Endothelial cell of umbilical vein (primary cell): ENCODE results near the gene SLC4A11. TPM values are rescaled to one million over a fixed set of nuclear protein-coding genes. Genes with fewer than 3 reads are reported as not detected.

Experiments
- BruUV-seq: library from RNA; stranded (reverse); fragments of 400-500 nt; replicated peaks from 2 replicates; lab custom pipeline; 2021; lab: Mats Ljungman, UMichigan
- CTCF ChIA-PET: fragments of 300-600, 350-600 bp; sonication (Branson Sonifier 250); formaldehyde crosslinking; loops from one replicate; lab custom pipeline; 2021; ENCODE audit warnings: antibody characterized with exemption, inconsistent platforms; lab: Charles Lee
- POLR2A ChIA-PET: fragments of 300-600, 350-600 bp; sonication (Branson Sonifier 250); formaldehyde crosslinking; loops from one replicate; lab custom pipeline; 2021; ENCODE audit warnings: antibody characterized with exemption, inconsistent platforms; lab: Charles Lee
- DNase-seq: peaks from one replicate; pipeline ENCODE4 v3.0.0-alpha.2; 2011; ENCODE audit warnings: low read depth, low spot score
- FAIRE-seq: peaks from 2 replicates; lab custom pipeline; 2011; peaks lifted over from hg19 to GRCh38; lab: Jason Lieb, UNC
- H2AFZ ChIP-seq: 2 replicates; pipeline ENCODE4 v1.6.0; 2012; ENCODE audit warnings: low read depth, low read length, control low read depth, inconsistent platforms
- H3K27ac ChIP-seq: 2 replicates; pipeline ENCODE4 v1.5.1; 2011; ENCODE audit warnings: low read depth, mild to moderate bottlenecking, control low read depth, low read length, moderate library complexity; ENCODE audit not compliant: insufficient read depth
- H3K27me3 ChIP-seq, 2 experiments: 2 replicates each; pipeline versions ENCODE4 v1.6.0 to v1.6.1; 2011; ENCODE audit warnings: low read length in 2 of 2, mixed read lengths in 1 of 2; ENCODE audit not compliant: control insufficient read depth in 2 of 2, insufficient read depth in 2 of 2
- H3K36me3 ChIP-seq, 2 experiments: 2 replicates in 1 of 2; 3 replicates in 1 of 2; pipeline ENCODE4 v1.5.1; 2011; ENCODE audit warnings: low read length in 2 of 2, mild to moderate bottlenecking in 1 of 2, moderate library complexity in 1 of 2; ENCODE audit not compliant: control insufficient read depth in 2 of 2, insufficient read depth in 2 of 2; ENCODE audit errors: extremely low read depth in 1 of 2
- H3K4me1 ChIP-seq: 3 replicates; pipeline ENCODE4 v1.5.1; 2011; ENCODE audit warnings: mild to moderate bottlenecking, low read length; ENCODE audit not compliant: control insufficient read depth, insufficient read depth; ENCODE audit errors: extremely low read depth
- H3K4me2 ChIP-seq: 2 replicates; pipeline ENCODE4 v1.6.1; 2011; ENCODE audit warnings: low read length, control low read depth, mixed read lengths; ENCODE audit not compliant: insufficient read depth
- H3K4me3 ChIP-seq, 3 experiments: fragments of 200-600 bp in 1 of 3; sonication (generic), shearing (Covaris generic) in 1 of 3; replicated peaks in 1 of 3; 2 replicates each; pipeline ENCODE4 v1.5.1; 2011 to 2016; ENCODE audit warnings: control low read depth in 3 of 3, low read length in 3 of 3, mild to moderate bottlenecking in 2 of 3, inconsistent platforms in 1 of 3, low read depth in 1 of 3, moderate library complexity in 1 of 3; ENCODE audit not compliant: insufficient read depth in 1 of 3
- H3K79me2 ChIP-seq: 2 replicates; pipeline ENCODE4 v1.6.0; 2012; ENCODE audit warnings: low read length, inconsistent platforms; ENCODE audit not compliant: control insufficient read depth, insufficient read depth
- H3K9ac ChIP-seq: replicated peaks from 2 replicates; pipeline ENCODE3; 2011; ENCODE audit warnings: low read length, control low read depth; ENCODE audit not compliant: insufficient read depth; ENCODE audit errors: extremely low read depth
- H3K9me1 ChIP-seq: replicated peaks from 3 replicates; pipeline ENCODE4 v1.6.0; 2011; ENCODE audit warnings: mild to moderate bottlenecking, low read length; ENCODE audit not compliant: control insufficient read depth, insufficient read depth; ENCODE audit errors: extremely low read depth
- H3K9me3 ChIP-seq: replicated peaks from 2 replicates; pipeline ENCODE4 v1.5.1; 2012; ENCODE audit warnings: low read length, inconsistent platforms; ENCODE audit not compliant: control insufficient read depth, insufficient read depth
- H4K20me1 ChIP-seq: replicated peaks from 2 replicates; pipeline ENCODE3; 2011; ENCODE audit warnings: mild to moderate bottlenecking, low read length; ENCODE audit not compliant: control insufficient read depth, insufficient read depth; ENCODE audit errors: extremely low read depth
- EZH2 ChIP-seq: IDR thresholded peaks from 2 replicates; pipeline ENCODE4 v1.6.1; 2012; ENCODE audit warnings: borderline replicate concordance, low read depth, mild to moderate bottlenecking, moderate library complexity, low read length, inconsistent platforms; ENCODE audit not compliant: severe bottlenecking
- FOS ChIP-seq: IDR thresholded peaks from 2 replicates; pipeline ENCODE4 v1.6.1; 2011; ENCODE audit warnings: mild to moderate bottlenecking, low read length, moderate library complexity, borderline replicate concordance; ENCODE audit not compliant: insufficient read depth
- GATA2 ChIP-seq: IDR thresholded peaks from 2 replicates; pipeline ENCODE4 v1.7.0; 2011; ENCODE audit warnings: low read depth, mild to moderate bottlenecking, moderate library complexity, mixed read lengths, low read length; ENCODE audit not compliant: insufficient read length, insufficient read depth
- JUN ChIP-seq: IDR thresholded peaks from 2 replicates; pipeline ENCODE4 v1.6.1; 2011; ENCODE audit warnings: borderline replicate concordance, low read depth; ENCODE audit not compliant: insufficient read length, insufficient read depth
- MYC ChIP-seq: IDR thresholded peaks from one replicate; pipeline ENCODE4 v1.6.1; 2011; ENCODE audit warnings: mild to moderate bottlenecking, low read depth, low read length
- POLR2A ChIP-seq: IDR thresholded peaks from 2 replicates; pipeline ENCODE4 v1.6.1; 2012; ENCODE audit warnings: low read depth, mild to moderate bottlenecking, control low read depth, low read length
- POLR2AphosphoS5 ChIP-seq: IDR thresholded peaks from 2 replicates; pipeline ENCODE4 v1.6.1; 2012; ENCODE audit warnings: low read depth, mild to moderate bottlenecking, control low read depth, low read length, moderate library complexity; ENCODE audit not compliant: insufficient read depth
- dilution Hi-C: fragments of 300-500 bp; cut with MboI; formaldehyde crosslinking; loops from one replicate; pipeline ENCODE4 v1.15.0; 2019; ENCODE audit warnings: low sequenced_read_pairs; ENCODE audit not compliant: extremely low pct_ligation_motif_present
- intact Hi-C: fragments of 100-400 bp; cut with micrococcal nuclease; formaldehyde crosslinking; loops from one replicate; pipeline ENCODE4 v1.10.0; 2022
- polyA plus RNA-seq, 4 experiments: library from polyadenylated mRNA; depleted of rRNA in 3 of 4; stranded (reverse) in 3 of 4; unstranded in 1 of 4; fragments of >200 nt; gene quantifications; 2 replicates each; pipeline versions ENCODE4 v1.2.1 to v1.2.3, GENCODE V29; 2011 to 2012; ENCODE audit warnings: missing spikeins in 1 of 4
- total RNA-seq: library from RNA; stranded (reverse); gene quantifications from 2 replicates; pipeline ENCODE4 v1.2.3, GENCODE V29; 2021
- TF ChIP-seq, protein P1 (sequence below), 2 donors: IDR thresholded peaks; 1 replicate in 1 of 2; 2 replicates in 1 of 2; pipeline ENCODE4 v1.5.1; 2011; ENCODE audit warnings: low read length in 2 of 2, mild to moderate bottlenecking in 2 of 2, moderate library complexity in 2 of 2, control low read depth in 1 of 2, inconsistent platforms in 1 of 2, low read depth in 1 of 2; ENCODE audit not compliant: insufficient read depth in 1 of 2; ENCODE audit errors: extremely low read depth in 1 of 2

Gene SLC4A11
- total and polyA plus RNA-seq, 2 donors (not counting 3 experiments of a cell fraction or from before 2014, with no cell fraction given): 5.7 to 10.2 TPM

DNA sequence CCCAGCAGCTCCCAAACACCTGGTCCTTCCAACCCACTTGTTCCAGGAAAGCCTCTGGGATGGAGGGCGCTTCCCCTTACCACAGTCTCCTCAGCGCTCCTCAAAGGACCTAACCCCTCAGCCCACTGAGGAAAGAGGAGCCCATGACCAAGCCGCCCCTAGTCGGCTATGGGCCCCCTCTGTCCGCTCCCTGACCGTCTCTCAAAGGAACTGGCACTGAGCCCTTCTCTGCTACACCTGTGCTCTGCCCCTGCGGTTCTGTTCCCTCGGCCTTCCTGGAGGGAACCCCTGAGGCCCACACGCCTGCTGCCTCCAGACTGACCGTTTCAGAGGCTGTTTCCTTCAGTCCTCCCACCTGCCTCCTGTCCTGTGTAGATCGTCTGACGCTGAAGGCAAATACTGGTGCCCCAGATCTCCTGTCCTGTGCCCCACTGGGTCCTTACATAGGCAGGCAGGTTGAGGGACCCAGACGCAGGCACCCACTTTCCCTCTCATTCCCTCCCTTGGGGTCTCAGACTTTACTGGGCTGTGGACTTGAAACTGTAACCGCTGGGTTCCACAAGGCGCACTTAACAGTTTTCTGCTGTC lies 1.9 kb upstream of the SLC4A11 start:
- no peaks in the 10 kb centered on the region for H3K79me2 ChIP-seq
- no peak overlapping the region for H3K4me2 ChIP-seq
- ChIA-PET CTCF (interaction anchor here (1.8 to 2.9 kb wide), 2 partner anchors 9 to 36 kb away, joined by 8 to 26 read pairs; no protein-coding TSS in a partner anchor), POLR2A (no interaction called here)
- H3K4me1 ChIP-seq: peaks cover 14% of the 10 kb centered on the region
- TF ChIP-seq POLR2AphosphoS5 (no peak), POLR2A (no peak), FOS (no peak), JUN (no peak), MYC (no peak), EZH2 (no peak), GATA2 (no peak)
- TF ChIP-seq, protein P1, sequence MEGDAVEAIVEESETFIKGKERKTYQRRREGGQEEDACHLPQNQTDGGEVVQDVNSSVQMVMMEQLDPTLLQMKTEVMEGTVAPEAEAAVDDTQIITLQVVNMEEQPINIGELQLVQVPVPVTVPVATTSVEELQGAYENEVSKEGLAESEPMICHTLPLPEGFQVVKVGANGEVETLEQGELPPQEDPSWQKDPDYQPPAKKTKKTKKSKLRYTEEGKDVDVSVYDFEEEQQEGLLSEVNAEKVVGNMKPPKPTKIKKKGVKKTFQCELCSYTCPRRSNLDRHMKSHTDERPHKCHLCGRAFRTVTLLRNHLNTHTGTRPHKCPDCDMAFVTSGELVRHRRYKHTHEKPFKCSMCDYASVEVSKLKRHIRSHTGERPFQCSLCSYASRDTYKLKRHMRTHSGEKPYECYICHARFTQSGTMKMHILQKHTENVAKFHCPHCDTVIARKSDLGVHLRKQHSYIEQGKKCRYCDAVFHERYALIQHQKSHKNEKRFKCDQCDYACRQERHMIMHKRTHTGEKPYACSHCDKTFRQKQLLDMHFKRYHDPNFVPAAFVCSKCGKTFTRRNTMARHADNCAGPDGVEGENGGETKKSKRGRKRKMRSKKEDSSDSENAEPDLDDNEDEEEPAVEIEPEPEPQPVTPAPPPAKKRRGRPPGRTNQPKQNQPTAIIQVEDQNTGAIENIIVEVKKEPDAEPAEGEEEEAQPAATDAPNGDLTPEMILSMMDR (IDR thresholded peaks at IDR 0.05; ENCODE audit: extremely low read depth in 1 of 2, insufficient read depth in 1 of 2, low read depth in 1 of 2, low read length in 2 of 2): no peak
- H3K36me3 ChIP-seq: no peaks in the 10 kb centered on the region
- intact Hi-C loops: loop anchor here (1.0 kb wide), 1 partner anchor 23 kb away; no protein-coding TSS in a partner anchor
- no peak for FAIRE-seq
- BruUV-seq: no TSS peak
- no peak overlapping the region for H3K27ac ChIP-seq
- H3K27me3 ChIP-seq: peaks cover 0 to 12% of the 10 kb centered on the region in 2 experiments
- H3K9ac ChIP-seq: no peak overlapping the region
- H3K9me3 ChIP-seq: no peaks in the 10 kb centered on the region
- H3K4me3 ChIP-seq: no peak overlapping the region
- no peaks in the 10 kb centered on the region for H3K9me1 ChIP-seq
- no peaks in the 10 kb centered on the region for H4K20me1 ChIP-seq
- dilution Hi-C loops: no loop called here
- DNase-seq: no peak
- no peak overlapping the region for H2AFZ ChIP-seq
